ENCODE measurements around the gene KRTAP19-3. TPM values are rescaled to one million over a fixed set of nuclear protein-coding genes. Genes with fewer than 3 reads are reported as not detected.

The KRTAP19-3 gene
- total and polyA plus RNA-seq, 3 donors from 2014 or later = not detected

DNA sequence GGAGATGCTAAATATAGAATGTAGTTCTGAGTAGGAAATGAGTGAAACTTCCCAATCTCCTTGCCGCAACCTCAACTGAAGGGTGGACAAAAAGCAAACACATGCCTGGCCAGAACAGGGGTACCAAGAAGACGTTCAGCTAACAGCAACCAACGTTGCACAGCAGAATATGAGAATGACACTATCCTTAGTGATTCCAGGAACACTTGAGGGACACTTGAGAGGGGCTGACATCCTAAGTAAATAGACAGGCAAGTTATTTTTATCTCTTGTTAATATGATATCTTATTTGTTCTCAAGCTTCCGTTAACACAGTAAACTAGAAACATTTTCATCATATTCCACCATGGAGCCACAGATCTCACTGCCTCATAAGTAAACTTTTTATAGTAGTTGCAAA is 12.6 kb downstream of the KRTAP19-3 start:
- intact Hi-C loops (cut with DNase I; ENCODE audit: low total_unique reads) = no loop called here
- no peaks in the 10 kb centered on the region for H3K36me3 ChIP-seq (ENCODE audit: low read depth, missing control alignments)
- H3K27me3 ChIP-seq = no peaks in the 10 kb centered on the region
- TF ChIP-seq POLR2A (IDR thresholded peaks at IDR 0.05) = no peak
- TF ChIP-seq, protein P1, sequence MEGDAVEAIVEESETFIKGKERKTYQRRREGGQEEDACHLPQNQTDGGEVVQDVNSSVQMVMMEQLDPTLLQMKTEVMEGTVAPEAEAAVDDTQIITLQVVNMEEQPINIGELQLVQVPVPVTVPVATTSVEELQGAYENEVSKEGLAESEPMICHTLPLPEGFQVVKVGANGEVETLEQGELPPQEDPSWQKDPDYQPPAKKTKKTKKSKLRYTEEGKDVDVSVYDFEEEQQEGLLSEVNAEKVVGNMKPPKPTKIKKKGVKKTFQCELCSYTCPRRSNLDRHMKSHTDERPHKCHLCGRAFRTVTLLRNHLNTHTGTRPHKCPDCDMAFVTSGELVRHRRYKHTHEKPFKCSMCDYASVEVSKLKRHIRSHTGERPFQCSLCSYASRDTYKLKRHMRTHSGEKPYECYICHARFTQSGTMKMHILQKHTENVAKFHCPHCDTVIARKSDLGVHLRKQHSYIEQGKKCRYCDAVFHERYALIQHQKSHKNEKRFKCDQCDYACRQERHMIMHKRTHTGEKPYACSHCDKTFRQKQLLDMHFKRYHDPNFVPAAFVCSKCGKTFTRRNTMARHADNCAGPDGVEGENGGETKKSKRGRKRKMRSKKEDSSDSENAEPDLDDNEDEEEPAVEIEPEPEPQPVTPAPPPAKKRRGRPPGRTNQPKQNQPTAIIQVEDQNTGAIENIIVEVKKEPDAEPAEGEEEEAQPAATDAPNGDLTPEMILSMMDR (IDR thresholded peaks at IDR 0.05) = no peak
- no peaks in the 10 kb centered on the region for H3K4me1 ChIP-seq
- 51 to 67% methylated on average over 4 of the region's 4 CpGs for WGBS, 2 donors
- no peaks in the 10 kb centered on the region for H3K9me3 ChIP-seq
- DNase-seq = no peak
- no peak overlapping the region for H3K4me3 ChIP-seq
- H3K27ac ChIP-seq = no peak overlapping the region

DNA sequence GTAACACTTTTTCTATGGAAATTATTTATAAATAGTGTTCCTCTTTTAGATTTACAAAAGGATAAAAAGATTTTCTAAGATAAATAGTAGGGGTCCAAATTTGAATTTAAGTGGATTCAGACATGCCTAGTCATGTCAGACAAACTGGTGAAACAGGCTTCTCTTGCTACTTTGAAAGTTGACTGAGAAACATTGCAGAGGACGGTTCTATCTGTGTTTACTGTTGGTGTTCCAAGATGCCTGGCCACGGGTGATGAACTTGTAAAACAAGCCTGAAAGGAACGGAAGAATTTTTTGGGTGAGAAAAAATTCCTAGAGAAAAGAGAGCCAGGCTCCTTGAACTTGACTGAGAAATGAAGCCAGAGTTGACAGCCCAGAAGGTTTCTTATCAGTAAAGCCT is 13.8 kb downstream of the KRTAP19-3 start:
- Histone ChIP-seq H3K36me3 (ENCODE audit: low read depth, missing control alignments) (no peaks in the 10 kb centered on the region), H3K9me3 (no peaks in the 10 kb centered on the region), H3K27me3 (no peaks in the 10 kb centered on the region), H3K4me3 (no peak overlapping the region), H3K4me1 (no peaks in the 10 kb centered on the region), H3K27ac (no peak overlapping the region)
- DNase-seq = no peak
- TF ChIP-seq, protein P1 (IDR thresholded peaks at IDR 0.05) = no peak
- intact Hi-C loops (cut with DNase I; ENCODE audit: low total_unique reads) = no loop called here
- WGBS, 2 donors = 39 to 40% methylated on average over 3 of the region's 3 CpGs

DNA sequence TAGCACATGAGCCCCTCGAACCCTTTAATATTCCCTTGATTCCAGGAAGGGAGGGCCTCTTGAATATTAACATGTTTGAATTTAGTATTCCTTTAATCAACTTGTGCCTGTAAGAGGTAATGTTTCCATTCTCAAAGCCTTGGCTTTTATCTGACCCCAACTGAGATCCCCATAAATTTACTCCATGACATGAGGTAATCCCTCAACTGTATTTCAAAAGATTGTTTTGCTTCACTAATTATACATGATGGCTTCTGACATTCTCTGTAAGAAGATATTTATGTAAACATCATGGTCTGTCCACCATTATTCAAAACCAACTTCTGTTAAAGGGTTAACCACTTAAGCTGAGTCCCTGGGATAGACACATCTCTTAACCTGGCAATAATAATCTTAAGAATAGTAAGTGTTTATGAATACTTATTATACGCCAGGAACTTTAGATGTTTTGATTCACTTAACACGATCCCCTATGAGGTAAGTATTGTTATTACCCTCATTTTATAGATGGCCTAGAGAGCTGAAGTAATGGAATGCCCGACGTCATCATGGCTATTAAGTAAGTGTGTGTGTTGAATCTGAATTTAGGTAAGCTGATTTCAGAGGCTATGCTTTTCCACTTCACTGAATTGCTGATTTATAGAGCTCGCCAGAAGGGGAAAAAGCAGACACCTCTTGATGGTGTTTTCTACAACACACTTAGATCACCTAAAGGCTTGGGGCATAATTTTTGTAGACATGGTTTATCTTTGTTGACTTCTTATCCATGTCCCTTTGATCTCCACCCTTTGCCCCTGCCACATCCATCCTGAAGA is 22.7 kb downstream of the KRTAP19-3 start:
- Histone ChIP-seq H3K27ac (no peak overlapping the region), H3K36me3 (ENCODE audit: low read depth, missing control alignments) (no peaks in the 10 kb centered on the region), H3K4me1 (no peaks in the 10 kb centered on the region), H3K4me3 (no peak overlapping the region), H3K27me3 (no peaks in the 10 kb centered on the region), H3K9me3 (no peaks in the 10 kb centered on the region)
- no peak for DNase-seq
- TF ChIP-seq, protein P1 (IDR thresholded peaks at IDR 0.05) = no peak
- TF ChIP-seq POLR2A (IDR thresholded peaks at IDR 0.05) = no peak
- intact Hi-C loops (cut with DNase I; ENCODE audit: low total_unique reads) = no loop called here
- WGBS, 2 donors = 38 to 55% methylated on average over 6 of the region's 6 CpGs

DNA sequence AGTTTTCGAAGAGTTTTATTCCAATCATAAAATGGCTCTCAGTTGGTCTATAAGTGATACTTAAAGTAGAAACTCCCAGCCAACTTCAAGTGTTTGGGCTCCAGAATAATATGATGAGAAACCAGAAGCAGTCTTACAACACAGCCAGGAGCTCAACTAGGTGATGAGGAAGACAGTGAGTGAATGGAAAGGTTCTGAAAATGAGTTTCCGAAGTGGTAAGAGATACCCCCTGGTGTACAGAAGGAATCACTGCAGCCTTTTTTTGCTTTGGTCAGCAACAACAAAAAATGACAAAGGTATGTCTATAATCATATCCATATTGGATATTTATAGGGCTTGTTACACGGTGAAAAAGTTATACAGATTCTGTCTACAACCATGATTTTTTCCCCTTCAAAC is 28.1 kb downstream of the KRTAP19-3 start:
- Histone ChIP-seq H3K27ac (no peak overlapping the region), H3K4me3 (peak overlapping the region in 1 of 2 donors; percentile 22)
- DNase-seq = peak; percentile 18

More for the DNA sequence above, 28.1 kb downstream of the KRTAP19-3 start:
- H3K36me3 ChIP-seq (ENCODE audit: low read depth, missing control alignments) = no peaks in the 10 kb centered on the region
- TF ChIP-seq POLR2A (IDR thresholded peaks at IDR 0.05) = no peak
- TF ChIP-seq, protein P1 (IDR thresholded peaks at IDR 0.05) = peak in 2 of 3 experiments; percentile 43 to 63
- intact Hi-C loops (cut with DNase I; ENCODE audit: low total_unique reads) = no loop called here
- H3K27me3 ChIP-seq = no peaks in the 10 kb centered on the region
- 32 to 36% methylated on average over 3 of the region's 3 CpGs for WGBS, 2 donors
- no peaks in the 10 kb centered on the region for H3K4me1 ChIP-seq
- no peaks in the 10 kb centered on the region for H3K9me3 ChIP-seq

Measured in testis (tissue), 3 donors.